Astrocyte (in vitro differentiated cells and primary cell): ENCODE measurements around the gene KIF23. TPM values are rescaled to one million over a fixed set of nuclear protein-coding genes. Genes with fewer than 3 reads are reported as not detected.
A peak's percentile ranks its signal among the peaks of the same experiment; 100 is the strongest.

Experiments used
- DNase-seq: peaks from one replicate; pipeline ENCODE4 v3.0.0-alpha.2; 2010; ENCODE audit warnings: low read depth
- FAIRE-seq: peaks from 2 replicates; lab custom pipeline; 2011; peaks lifted over from hg19 to GRCh38; lab: Jason Lieb, UNC
- H2AFZ ChIP-seq: 2 replicates; pipeline ENCODE4 v1.6.0; 2012; ENCODE audit warnings: low read depth, low read length, inconsistent platforms
- H3K27ac ChIP-seq: 2 replicates; pipeline ENCODE4 v1.5.1; 2011; ENCODE audit warnings: low read depth, low read length, inconsistent platforms
- H3K27me3 ChIP-seq: 2 replicates; pipeline ENCODE4 v1.6.0; 2011; ENCODE audit warnings: low read length, inconsistent platforms; ENCODE audit not compliant: insufficient read depth
- H3K36me3 ChIP-seq: 2 replicates; pipeline ENCODE4 v1.5.1; 2011; ENCODE audit warnings: low read length, inconsistent platforms; ENCODE audit not compliant: insufficient read depth
- H3K4me1 ChIP-seq: 2 replicates; pipeline ENCODE4 v1.5.1; 2011; ENCODE audit warnings: low read length, inconsistent platforms; ENCODE audit not compliant: insufficient read depth
- H3K4me2 ChIP-seq: 2 replicates; pipeline ENCODE4 v1.6.0; 2012; ENCODE audit warnings: low read length, inconsistent platforms
- H3K4me3 ChIP-seq: 2 replicates; pipeline ENCODE4 v1.5.1; 2011; ENCODE audit warnings: low read depth, mild to moderate bottlenecking, low read length, inconsistent platforms; ENCODE audit not compliant: insufficient read depth
- H3K79me2 ChIP-seq: 2 replicates; pipeline ENCODE4 v1.6.0; 2012; ENCODE audit warnings: mild to moderate bottlenecking, low read length, inconsistent platforms; ENCODE audit not compliant: insufficient read depth
- H3K9ac ChIP-seq: 2 replicates; pipeline ENCODE4 v1.6.0; 2012; ENCODE audit warnings: mild to moderate bottlenecking, low read length, inconsistent platforms
- H3K9me3 ChIP-seq: 2 replicates; pipeline ENCODE4 v1.5.1; 2012; ENCODE audit warnings: low read depth, mild to moderate bottlenecking, low read length, inconsistent platforms; ENCODE audit not compliant: insufficient read depth
- H4K20me1 ChIP-seq: 2 replicates; pipeline ENCODE4 v1.6.0; 2012; ENCODE audit warnings: low read length, inconsistent platforms; ENCODE audit not compliant: insufficient read depth
- H3K27ac Mint-ChIP-seq: one replicate; pipeline ENCODE4 v1.8.0; 2021; ENCODE audit warnings: mild to moderate bottlenecking, mixed read lengths; ENCODE audit not compliant: unreplicated experiment
- H3K27me3 Mint-ChIP-seq: one replicate; pipeline ENCODE4 v1.8.0; 2021; ENCODE audit warnings: low read depth, mixed read lengths; ENCODE audit not compliant: unreplicated experiment
- H3K36me3 Mint-ChIP-seq: one replicate; pipeline ENCODE4 v1.8.0; 2021; ENCODE audit warnings: low read depth, mixed read lengths; ENCODE audit not compliant: unreplicated experiment
- H3K4me1 Mint-ChIP-seq: one replicate; pipeline ENCODE4 v1.8.0; 2021; ENCODE audit warnings: low read depth, mixed read lengths; ENCODE audit not compliant: unreplicated experiment
- H3K4me3 Mint-ChIP-seq: one replicate; pipeline ENCODE4 v1.8.0; 2021; ENCODE audit warnings: mild to moderate bottlenecking, moderate library complexity, mixed read lengths; ENCODE audit not compliant: unreplicated experiment
- H3K9me3 Mint-ChIP-seq: one replicate; pipeline ENCODE4 v1.8.0; 2021; ENCODE audit warnings: mild to moderate bottlenecking, mixed read lengths; ENCODE audit not compliant: unreplicated experiment
- EZH2 ChIP-seq: IDR thresholded peaks from 2 replicates; pipeline ENCODE4 v1.6.1; 2012; ENCODE audit warnings: mild to moderate bottlenecking, low read length, inconsistent platforms; ENCODE audit not compliant: insufficient read depth
- total RNA-seq: library from RNA; stranded (reverse); gene quantifications from 2 replicates; pipeline ENCODE4 v1.2.1, GENCODE V29; 2021
- TF ChIP-seq, protein P1 (sequence below): IDR thresholded peaks from 2 replicates; pipeline ENCODE4 v1.5.1; 2011; ENCODE audit warnings: low read depth, mild to moderate bottlenecking, inconsistent platforms, low read length, moderate library complexity; ENCODE audit not compliant: insufficient read depth

The KIF23 gene
- total RNA-seq, 1 donor from 2014 or later, result 11.8 TPM

DNA sequence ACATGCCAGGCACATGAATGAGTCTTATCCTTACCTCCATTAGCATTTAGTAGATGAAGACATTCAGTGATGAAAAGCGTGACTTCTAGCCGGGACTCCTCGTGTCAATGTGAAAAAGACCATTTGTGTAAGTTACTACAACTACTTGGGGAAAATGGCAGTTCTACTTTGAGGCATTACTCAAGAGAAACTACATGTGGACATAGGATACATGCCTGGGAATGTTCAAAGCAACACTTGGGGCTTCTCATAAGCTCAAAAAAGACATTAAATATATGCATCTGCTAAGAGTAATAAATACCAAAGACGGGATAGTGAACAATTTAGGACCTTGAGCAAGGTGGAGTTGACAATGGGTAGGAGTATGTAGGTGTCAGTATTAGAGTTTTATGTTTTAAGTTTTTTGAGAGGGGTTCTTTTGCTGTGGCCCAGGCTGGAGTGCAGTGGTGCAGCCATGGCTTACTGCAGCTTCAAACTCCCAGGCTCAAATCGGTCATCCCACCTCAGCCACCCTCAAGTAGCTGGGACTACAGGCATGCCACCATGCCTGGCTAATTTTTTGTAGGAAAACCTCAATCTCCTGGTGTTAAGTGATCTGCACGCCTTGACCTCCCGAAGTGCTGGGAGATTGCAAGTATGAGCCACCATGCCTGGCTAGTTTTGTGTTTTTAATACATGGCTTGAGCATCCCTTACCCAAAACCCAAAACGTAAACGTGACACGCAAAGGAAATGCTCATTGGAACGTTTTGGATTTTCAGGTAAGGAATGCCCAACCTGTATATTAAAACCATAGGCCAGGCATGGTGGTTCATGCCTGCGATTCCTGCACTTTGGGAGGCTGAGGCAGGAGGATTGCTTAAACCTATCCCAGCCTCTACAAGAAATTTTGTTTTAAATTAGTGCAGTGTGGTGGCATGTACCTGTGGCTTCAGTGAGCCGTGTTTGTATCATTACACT lies 42.3 kb downstream of the KIF23 start:
- no peak overlapping the region for H3K4me2 ChIP-seq
- Mint-ChIP-seq H3K9me3 (no peaks in the 10 kb centered on the region), H3K36me3 (peaks cover 26% of the 10 kb centered on the region), H3K4me3 (peak overlapping the region; percentile 14), H3K27ac (peak overlapping the region; percentile 6), H3K27me3 (no peaks in the 10 kb centered on the region), H3K4me1 (peaks cover 20% of the 10 kb centered on the region)
- peaks cover 19% of the 10 kb centered on the region for H3K4me1 ChIP-seq
- no peak overlapping the region for H3K9ac ChIP-seq
- peaks cover 35% of the 10 kb centered on the region for H3K36me3 ChIP-seq
- peaks cover 52% of the 10 kb centered on the region for H4K20me1 ChIP-seq
- FAIRE-seq (no peak), DNase-seq (no peak)
- H2AFZ ChIP-seq, result no peak overlapping the region
- H3K79me2 ChIP-seq, result peaks cover 33% of the 10 kb centered on the region
- H3K27me3 ChIP-seq, result no peaks in the 10 kb centered on the region
- no peaks in the 10 kb centered on the region for H3K9me3 ChIP-seq
- no peak overlapping the region for H3K27ac ChIP-seq
- no peak for TF ChIP-seq EZH2
- TF ChIP-seq, protein P1, sequence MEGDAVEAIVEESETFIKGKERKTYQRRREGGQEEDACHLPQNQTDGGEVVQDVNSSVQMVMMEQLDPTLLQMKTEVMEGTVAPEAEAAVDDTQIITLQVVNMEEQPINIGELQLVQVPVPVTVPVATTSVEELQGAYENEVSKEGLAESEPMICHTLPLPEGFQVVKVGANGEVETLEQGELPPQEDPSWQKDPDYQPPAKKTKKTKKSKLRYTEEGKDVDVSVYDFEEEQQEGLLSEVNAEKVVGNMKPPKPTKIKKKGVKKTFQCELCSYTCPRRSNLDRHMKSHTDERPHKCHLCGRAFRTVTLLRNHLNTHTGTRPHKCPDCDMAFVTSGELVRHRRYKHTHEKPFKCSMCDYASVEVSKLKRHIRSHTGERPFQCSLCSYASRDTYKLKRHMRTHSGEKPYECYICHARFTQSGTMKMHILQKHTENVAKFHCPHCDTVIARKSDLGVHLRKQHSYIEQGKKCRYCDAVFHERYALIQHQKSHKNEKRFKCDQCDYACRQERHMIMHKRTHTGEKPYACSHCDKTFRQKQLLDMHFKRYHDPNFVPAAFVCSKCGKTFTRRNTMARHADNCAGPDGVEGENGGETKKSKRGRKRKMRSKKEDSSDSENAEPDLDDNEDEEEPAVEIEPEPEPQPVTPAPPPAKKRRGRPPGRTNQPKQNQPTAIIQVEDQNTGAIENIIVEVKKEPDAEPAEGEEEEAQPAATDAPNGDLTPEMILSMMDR, result no peak
- H3K4me3 ChIP-seq, result no peak overlapping the region

DNA sequence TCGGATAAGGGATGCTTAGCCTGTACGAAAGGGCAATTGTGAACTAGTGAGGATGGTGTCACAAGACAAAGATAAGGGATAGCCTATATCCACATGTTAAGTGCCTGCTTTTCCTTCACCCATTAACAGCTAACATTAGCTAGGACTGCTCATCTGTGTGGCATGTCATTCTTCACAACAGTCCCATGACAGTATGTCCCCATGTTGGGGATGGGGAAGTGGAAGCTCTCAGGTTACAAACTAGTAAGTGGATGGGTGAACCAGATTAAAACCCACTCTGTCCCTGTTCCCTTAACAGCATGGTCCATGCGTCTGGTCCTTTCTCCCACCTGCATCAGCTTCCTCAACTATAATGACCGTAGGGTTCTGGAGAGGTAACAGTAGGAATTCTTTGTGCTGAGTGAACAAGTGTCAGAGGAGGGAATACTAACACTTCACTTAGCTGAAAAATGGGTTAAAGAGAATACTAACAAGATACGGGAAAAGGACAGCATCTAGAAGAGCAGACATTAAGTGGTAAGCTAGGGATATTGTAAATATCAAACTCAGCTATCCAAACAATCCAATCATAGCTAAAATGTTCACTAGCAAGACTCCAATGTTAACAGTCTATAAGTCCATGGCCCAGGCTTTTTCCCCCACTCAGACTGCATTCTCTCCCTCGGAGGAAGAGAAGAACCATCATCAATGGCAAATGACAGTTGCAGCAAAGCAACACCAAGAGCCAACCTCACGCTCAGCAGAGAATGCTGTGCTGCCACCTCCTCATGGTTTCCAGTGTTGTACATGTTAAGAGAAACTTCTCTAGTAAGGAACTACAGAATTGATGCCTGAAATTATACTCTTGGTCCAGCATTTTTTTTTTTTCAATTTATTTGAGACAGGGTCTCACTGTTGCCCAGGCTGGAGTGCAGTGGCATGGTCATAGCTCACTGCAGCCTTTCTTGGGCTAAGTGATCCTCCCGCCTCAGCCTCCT lies 43.4 kb downstream of the KIF23 start:
- Histone ChIP-seq H2AFZ (no peak overlapping the region), H3K9ac (no peak overlapping the region), H4K20me1 (peaks cover 52% of the 10 kb centered on the region), H3K9me3 (no peaks in the 10 kb centered on the region), H3K27me3 (no peaks in the 10 kb centered on the region), H3K79me2 (peaks cover 36% of the 10 kb centered on the region), H3K4me1 (peaks cover 14% of the 10 kb centered on the region), H3K27ac (no peak overlapping the region), H3K36me3 (peaks cover 35% of the 10 kb centered on the region), H3K4me3 (no peak overlapping the region), H3K4me2 (no peak overlapping the region)
- peak overlapping the region; percentile 58 for H3K27ac Mint-ChIP-seq
- TF ChIP-seq, protein P1, result no peak
- no peak for TF ChIP-seq EZH2
- FAIRE-seq, result no peak
- no peaks in the 10 kb centered on the region for H3K9me3 Mint-ChIP-seq
- peaks cover 14% of the 10 kb centered on the region for H3K4me1 Mint-ChIP-seq
- H3K27me3 Mint-ChIP-seq, result no peaks in the 10 kb centered on the region
- peaks cover 26% of the 10 kb centered on the region for H3K36me3 Mint-ChIP-seq
- H3K4me3 Mint-ChIP-seq, result no peak overlapping the region
- no peak for DNase-seq
